Epithelial cell of esophagus (primary cell): ENCODE data around the gene CPNE7.
A peak's percentile ranks its signal among the peaks of the same experiment; 100 is the strongest.

Experiments used
- DNase-seq: peaks from one replicate; pipeline ENCODE4 v3.0.0; 2010; ENCODE audit warnings: low read depth
- H3K4me3 ChIP-seq: 2 replicates; pipeline ENCODE4 v1.5.1; 2011; ENCODE audit warnings: mild to moderate bottlenecking, low read length, control low read depth
- CTCF ChIP-seq: IDR thresholded peaks from 2 replicates; pipeline ENCODE4 v1.5.1; 2011; ENCODE audit warnings: low read depth, mild to moderate bottlenecking, low read length, control low read depth, inconsistent platforms; ENCODE audit not compliant: insufficient read depth; ENCODE audit errors: missing control alignments

The CPNE7 gene

GRCh38 chr16:89572485-89573205 is 2.9 kb upstream of the CPNE7 start:
- TF ChIP-seq CTCF, result no peak
- H3K4me3 ChIP-seq, result no peak overlapping the region
- no peak for DNase-seq

- no peak for TF ChIP-seq CTCF
- DNase-seq, result no peak
- no peak overlapping the region for H3K4me3 ChIP-seq
Observed at GRCh38 chr16:89573826-89574680, 1.5 kb upstream of the CPNE7 start.

- DNase-seq, result peak; percentile 71
- peak; percentile 30 for TF ChIP-seq CTCF
- H3K4me3 ChIP-seq, result peak overlapping the region; percentile 19
Observed at GRCh38 chr16:89574681-89575246, 794 bp upstream of the CPNE7 start.

GRCh38 chr16:89576153-89577054 is 846 bp downstream of the CPNE7 start:
- H3K4me3 ChIP-seq, result peak overlapping the region; percentile 11
- no peak for TF ChIP-seq CTCF
- DNase-seq, result no peak

- TF ChIP-seq CTCF, result no peak
- no peak for DNase-seq
- H3K4me3 ChIP-seq, result no peak overlapping the region
Observed at GRCh38 chr16:89577055-89577759, 1.6 kb downstream of the CPNE7 start.

GRCh38 chr16:89579351-89579750 is 3.8 kb downstream of the CPNE7 start:
- no peak for DNase-seq
- H3K4me3 ChIP-seq, result no peak overlapping the region
- TF ChIP-seq CTCF, result no peak
